Measurements from ENCODE around the gene NPAS2.

DNA sequence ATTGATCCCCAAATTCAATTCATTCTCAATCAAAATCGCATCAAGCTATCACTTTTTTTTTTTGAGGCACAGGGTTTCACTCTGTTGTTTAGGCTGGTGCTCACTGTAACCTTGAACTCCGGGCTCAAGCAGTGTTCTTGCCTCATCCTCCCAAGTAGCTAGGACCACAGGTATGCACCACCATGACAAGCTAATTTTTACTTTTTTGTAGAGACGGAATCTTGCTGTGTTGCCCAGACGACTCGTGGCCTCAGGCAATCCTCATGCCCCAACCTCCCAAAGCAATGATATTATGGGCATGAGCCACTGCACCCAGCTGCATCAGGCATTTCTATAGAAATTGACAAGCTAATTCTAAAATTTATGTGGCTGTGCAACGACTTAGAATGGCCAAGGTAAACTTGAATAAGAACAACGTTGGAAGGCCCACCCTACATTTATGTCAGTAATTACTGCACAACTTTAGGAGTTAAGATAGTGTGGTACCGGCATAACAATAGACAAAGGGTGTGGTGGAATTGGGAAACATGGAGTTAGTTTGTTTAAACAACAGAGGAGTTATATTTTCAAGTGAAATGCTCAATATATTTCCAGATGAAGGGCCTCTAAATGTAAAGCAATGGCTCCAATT, 78.2 kb downstream of the NPAS2 start:
- no peak for TF ChIP-seq POLR2A (IDR thresholded peaks at IDR 0.05; ENCODE audit: low read depth)
- TF ChIP-seq, protein P1, sequence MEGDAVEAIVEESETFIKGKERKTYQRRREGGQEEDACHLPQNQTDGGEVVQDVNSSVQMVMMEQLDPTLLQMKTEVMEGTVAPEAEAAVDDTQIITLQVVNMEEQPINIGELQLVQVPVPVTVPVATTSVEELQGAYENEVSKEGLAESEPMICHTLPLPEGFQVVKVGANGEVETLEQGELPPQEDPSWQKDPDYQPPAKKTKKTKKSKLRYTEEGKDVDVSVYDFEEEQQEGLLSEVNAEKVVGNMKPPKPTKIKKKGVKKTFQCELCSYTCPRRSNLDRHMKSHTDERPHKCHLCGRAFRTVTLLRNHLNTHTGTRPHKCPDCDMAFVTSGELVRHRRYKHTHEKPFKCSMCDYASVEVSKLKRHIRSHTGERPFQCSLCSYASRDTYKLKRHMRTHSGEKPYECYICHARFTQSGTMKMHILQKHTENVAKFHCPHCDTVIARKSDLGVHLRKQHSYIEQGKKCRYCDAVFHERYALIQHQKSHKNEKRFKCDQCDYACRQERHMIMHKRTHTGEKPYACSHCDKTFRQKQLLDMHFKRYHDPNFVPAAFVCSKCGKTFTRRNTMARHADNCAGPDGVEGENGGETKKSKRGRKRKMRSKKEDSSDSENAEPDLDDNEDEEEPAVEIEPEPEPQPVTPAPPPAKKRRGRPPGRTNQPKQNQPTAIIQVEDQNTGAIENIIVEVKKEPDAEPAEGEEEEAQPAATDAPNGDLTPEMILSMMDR (IDR thresholded peaks at IDR 0.05), result no peak
- TF ChIP-seq POLR2AphosphoS5 (IDR thresholded peaks at IDR 0.05), result no peak
- no peak for TF ChIP-seq EP300 (IDR thresholded peaks at IDR 0.05)

Data from esophagus muscularis mucosa (tissue), 4 donors.